HG02798 (cell line): ENCODE data around the gene ARPC5.
"Not testable (repeated sequence)": the region's sequence is repeated elsewhere in the genome, so short reads cannot be mapped to it uniquely, and the experiment has no call there.

ENCODE experiments used
- ATAC-seq: cut with Tn5 transposase; IDR thresholded peaks from one replicate; pipeline ENCODE4 v1.9.1; 2021; ENCODE audit warnings: mild to moderate bottlenecking; ENCODE audit not compliant: unreplicated experiment, poor library complexity

The ARPC5 gene

GRCh38 chr1:183612975-183613374 is 22.6 kb downstream of the ARPC5 start:
- ATAC-seq, result not testable (repeated sequence)

- no peak for ATAC-seq
Observed at GRCh38 chr1:183612407-183612806, 23.2 kb downstream of the ARPC5 start.

GRCh38 chr1:183611021-183611420 is 24.6 kb downstream of the ARPC5 start:
- no peak for ATAC-seq

- no peak for ATAC-seq
Observed at GRCh38 chr1:183609759-183610452, 25.7 kb downstream of the ARPC5 start.

- ATAC-seq, result peak; percentile 39
Observed at GRCh38 chr1:183609313-183609712, 26.3 kb downstream of the ARPC5 start.

- ATAC-seq, result peak; percentile 21
Observed at GRCh38 chr1:183607322-183607980, 28.1 kb downstream of the ARPC5 start.

GRCh38 chr1:183605904-183606303 is 29.7 kb downstream of the ARPC5 start:
- ATAC-seq, result no peak

GRCh38 chr1:183604815-183605214 is 30.8 kb downstream of the ARPC5 start:
- peak; percentile 33 for ATAC-seq

GRCh38 chr1:183604038-183604808 is 31.4 kb downstream of the ARPC5 start:
- ATAC-seq, result peak; percentile 59

- ATAC-seq, result no peak
Observed at GRCh38 chr1:183602510-183602909, 33.1 kb downstream of the ARPC5 start.

GRCh38 chr1:183600634-183601033 is 34.9 kb downstream of the ARPC5 start:
- no peak for ATAC-seq

- no peak for ATAC-seq
Observed at GRCh38 chr1:183600136-183600535, 35.4 kb downstream of the ARPC5 start.

GRCh38 chr1:183598386-183598785 is 37.2 kb downstream of the ARPC5 start:
- peak; percentile 68 for ATAC-seq

- no peak for ATAC-seq
Observed at GRCh38 chr1:183597656-183598347, 37.8 kb downstream of the ARPC5 start.

- no peak for ATAC-seq
Observed at GRCh38 chr1:183596500-183596899, 39.1 kb downstream of the ARPC5 start.

- ATAC-seq, result no peak
Observed at GRCh38 chr1:183595537-183595936, 40.0 kb downstream of the ARPC5 start.

GRCh38 chr1:183593356-183593755 is 42.2 kb downstream of the ARPC5 start:
- peak; percentile 46 for ATAC-seq

- no peak for ATAC-seq
Observed at GRCh38 chr1:183592733-183593132, 42.9 kb downstream of the ARPC5 start.

GRCh38 chr1:183590244-183591191 is 45.1 kb downstream of the ARPC5 start, which contains the start of gene NCF2:
Gene NCF2, minus strand, starts transcription at chr1:183590459. Its CDS starts 130 bp downstream, at chr1:183590329.
- ATAC-seq, result peak; percentile 81
